NT2/D1 (cell line): ENCODE measurements around the gene TSSC4.

Source experiments
- SUZ12 ChIP-seq: IDR thresholded peaks from 2 replicates; pipeline ENCODE4 v1.6.1; 2011; ENCODE audit not compliant: insufficient read length, insufficient read depth; ENCODE audit errors: extremely low read depth
- YY1 ChIP-seq: IDR thresholded peaks from 2 replicates; pipeline ENCODE4 v1.6.1; 2011; ENCODE audit not compliant: insufficient read length, insufficient read depth
- ZNF274 ChIP-seq: IDR thresholded peaks from 2 replicates; pipeline ENCODE4 v1.6.1; 2011; ENCODE audit warnings: mild to moderate bottlenecking, low read depth, low read length

GRCh38 chr11:2421996-2422395 lies 21.4 kb downstream of the TSSC4 start:
- TF ChIP-seq SUZ12 (no peak), ZNF274 (no peak), YY1 (no peak)
